Measurements from ENCODE around the gene CCDC73. TPM values are rescaled to one million over a fixed set of nuclear protein-coding genes. Genes with fewer than 3 reads are reported as not detected.
A peak's percentile ranks its signal among the peaks of the same experiment; 100 is the strongest.

The CCDC73 gene
- total RNA-seq, 1 donor from 2014 or later, result not detected

DNA sequence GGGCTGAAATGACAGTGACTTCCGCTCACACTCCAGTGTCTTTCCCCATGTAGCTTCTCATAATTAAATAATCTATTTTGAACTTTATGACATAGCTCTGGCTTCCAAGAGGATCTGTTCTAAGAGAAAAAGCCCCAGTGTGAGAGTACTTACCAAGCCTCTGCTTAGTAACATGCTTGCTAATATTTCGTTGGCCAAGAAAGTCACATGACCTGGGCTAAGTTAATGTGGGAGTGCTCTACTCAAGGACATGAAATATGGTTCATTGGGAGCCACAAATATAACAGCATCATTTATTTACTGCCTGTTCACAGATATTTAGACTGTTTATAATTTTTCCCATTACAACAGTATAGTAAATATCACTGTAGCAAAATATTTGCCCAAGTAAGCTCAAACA, 42.5 kb downstream of the CCDC73 start:
- FAIRE-seq, result no peak
- H3K9me3 ChIP-seq (ENCODE audit: insufficient read depth, low read depth, low read length), result no peaks in the 10 kb centered on the region
- DNase-seq (ENCODE audit: low read depth), result no peak
- H3K79me2 ChIP-seq (ENCODE audit: insufficient read depth, low read length), result no peaks in the 10 kb centered on the region
- no peak overlapping the region for H3K27ac ChIP-seq (ENCODE audit: low read depth, low read length)
- Mint-ChIP-seq H3K36me3 (ENCODE audit: low read depth, unreplicated experiment) (no peaks in the 10 kb centered on the region), H3K4me1 (ENCODE audit: low read depth, unreplicated experiment) (no peaks in the 10 kb centered on the region), H3K4me3 (ENCODE audit: unreplicated experiment) (no peak overlapping the region), H3K27ac (ENCODE audit: unreplicated experiment) (no peak overlapping the region), H3K9me3 (ENCODE audit: unreplicated experiment) (peaks cover 2% of the 10 kb centered on the region), H3K27me3 (ENCODE audit: low read depth, unreplicated experiment) (no peaks in the 10 kb centered on the region)
- H3K9ac ChIP-seq (ENCODE audit: low read length), result no peak overlapping the region
- no peaks in the 10 kb centered on the region for H3K27me3 ChIP-seq (ENCODE audit: insufficient read depth, low read length)
- no peak overlapping the region for H3K4me2 ChIP-seq (ENCODE audit: low read length)
- no peaks in the 10 kb centered on the region for H4K20me1 ChIP-seq (ENCODE audit: insufficient read depth, low read length)
- no peak overlapping the region for H3K4me3 ChIP-seq (ENCODE audit: insufficient read depth, low read depth, low read length)
- no peak overlapping the region for H2AFZ ChIP-seq (ENCODE audit: low read depth, low read length)
- H3K4me1 ChIP-seq (ENCODE audit: insufficient read depth, low read length), result no peaks in the 10 kb centered on the region
- H3K36me3 ChIP-seq (ENCODE audit: insufficient read depth, low read length), result no peaks in the 10 kb centered on the region
- TF ChIP-seq, protein P1, sequence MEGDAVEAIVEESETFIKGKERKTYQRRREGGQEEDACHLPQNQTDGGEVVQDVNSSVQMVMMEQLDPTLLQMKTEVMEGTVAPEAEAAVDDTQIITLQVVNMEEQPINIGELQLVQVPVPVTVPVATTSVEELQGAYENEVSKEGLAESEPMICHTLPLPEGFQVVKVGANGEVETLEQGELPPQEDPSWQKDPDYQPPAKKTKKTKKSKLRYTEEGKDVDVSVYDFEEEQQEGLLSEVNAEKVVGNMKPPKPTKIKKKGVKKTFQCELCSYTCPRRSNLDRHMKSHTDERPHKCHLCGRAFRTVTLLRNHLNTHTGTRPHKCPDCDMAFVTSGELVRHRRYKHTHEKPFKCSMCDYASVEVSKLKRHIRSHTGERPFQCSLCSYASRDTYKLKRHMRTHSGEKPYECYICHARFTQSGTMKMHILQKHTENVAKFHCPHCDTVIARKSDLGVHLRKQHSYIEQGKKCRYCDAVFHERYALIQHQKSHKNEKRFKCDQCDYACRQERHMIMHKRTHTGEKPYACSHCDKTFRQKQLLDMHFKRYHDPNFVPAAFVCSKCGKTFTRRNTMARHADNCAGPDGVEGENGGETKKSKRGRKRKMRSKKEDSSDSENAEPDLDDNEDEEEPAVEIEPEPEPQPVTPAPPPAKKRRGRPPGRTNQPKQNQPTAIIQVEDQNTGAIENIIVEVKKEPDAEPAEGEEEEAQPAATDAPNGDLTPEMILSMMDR (IDR thresholded peaks at IDR 0.05; ENCODE audit: insufficient read depth, low read depth, low read length), result no peak
- TF ChIP-seq EZH2 (IDR thresholded peaks at IDR 0.05; ENCODE audit: insufficient read depth, low read length), result no peak

DNA sequence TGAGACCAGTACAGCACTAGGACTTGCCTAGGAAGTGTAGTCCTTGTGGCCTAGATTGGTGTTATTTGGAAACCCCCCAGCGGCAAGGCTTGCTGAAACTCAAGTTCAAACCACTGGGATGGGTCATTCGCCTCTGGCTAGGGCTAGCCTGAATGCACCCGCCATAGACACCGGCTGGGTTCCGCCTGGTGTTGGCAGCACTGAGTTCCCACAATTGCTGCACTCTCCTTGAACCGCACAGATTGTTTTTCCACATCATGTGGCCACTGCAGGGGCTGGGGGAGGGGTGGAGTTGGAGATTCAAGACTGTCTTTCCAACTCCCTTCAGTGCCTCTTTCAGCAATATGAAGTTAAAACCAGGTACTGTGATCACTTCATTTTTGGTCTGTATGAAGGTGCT, 43.1 kb downstream of the CCDC73 start:
- FAIRE-seq, result no peak
- Mint-ChIP-seq H3K4me3 (ENCODE audit: unreplicated experiment) (no peak overlapping the region), H3K4me1 (ENCODE audit: low read depth, unreplicated experiment) (no peaks in the 10 kb centered on the region), H3K27ac (ENCODE audit: unreplicated experiment) (no peak overlapping the region), H3K36me3 (ENCODE audit: low read depth, unreplicated experiment) (no peaks in the 10 kb centered on the region), H3K27me3 (ENCODE audit: low read depth, unreplicated experiment) (no peaks in the 10 kb centered on the region), H3K9me3 (ENCODE audit: unreplicated experiment) (peaks cover 2% of the 10 kb centered on the region)
- Histone ChIP-seq H3K27ac (ENCODE audit: low read depth, low read length) (no peak overlapping the region), H2AFZ (ENCODE audit: low read depth, low read length) (no peak overlapping the region), H3K4me2 (ENCODE audit: low read length) (no peak overlapping the region), H4K20me1 (ENCODE audit: insufficient read depth, low read length) (no peaks in the 10 kb centered on the region), H3K9ac (ENCODE audit: low read length) (no peak overlapping the region), H3K27me3 (ENCODE audit: insufficient read depth, low read length) (no peaks in the 10 kb centered on the region), H3K79me2 (ENCODE audit: insufficient read depth, low read length) (no peaks in the 10 kb centered on the region), H3K36me3 (ENCODE audit: insufficient read depth, low read length) (no peaks in the 10 kb centered on the region), H3K4me1 (ENCODE audit: insufficient read depth, low read length) (no peaks in the 10 kb centered on the region), H3K9me3 (ENCODE audit: insufficient read depth, low read depth, low read length) (no peaks in the 10 kb centered on the region), H3K4me3 (ENCODE audit: insufficient read depth, low read depth, low read length) (no peak overlapping the region)
- no peak for TF ChIP-seq EZH2 (IDR thresholded peaks at IDR 0.05; ENCODE audit: insufficient read depth, low read length)
- TF ChIP-seq, protein P1 (IDR thresholded peaks at IDR 0.05; ENCODE audit: insufficient read depth, low read depth, low read length), result no peak
- no peak for DNase-seq (ENCODE audit: low read depth)

DNA sequence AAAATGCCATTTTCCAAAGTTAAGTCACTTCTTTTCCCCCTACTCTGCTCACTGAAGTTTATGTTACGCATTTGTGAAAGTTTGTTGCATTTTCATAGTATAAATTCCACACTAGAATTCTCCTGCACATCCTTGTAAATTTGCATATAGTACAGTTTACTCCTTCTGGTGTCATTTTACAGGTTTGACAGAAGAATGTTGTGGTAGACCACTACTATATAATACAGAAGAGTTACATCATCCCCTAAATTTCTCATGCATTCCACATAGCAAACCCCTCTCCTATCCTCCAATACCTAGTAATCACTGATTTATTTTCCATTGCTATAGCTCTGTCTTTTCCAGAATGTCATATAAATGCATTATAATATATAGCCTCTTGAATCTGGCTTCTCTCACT, 64.5 kb downstream of the CCDC73 start:
- H2AFZ ChIP-seq (ENCODE audit: low read depth, low read length), result no peak overlapping the region
- H3K36me3 ChIP-seq (ENCODE audit: insufficient read depth, low read length), result no peaks in the 10 kb centered on the region
- no peaks in the 10 kb centered on the region for H3K27me3 ChIP-seq (ENCODE audit: insufficient read depth, low read length)
- no peak overlapping the region for H3K4me2 ChIP-seq (ENCODE audit: low read length)
- peak; percentile 61 for DNase-seq (ENCODE audit: low read depth)
- no peaks in the 10 kb centered on the region for H3K4me1 ChIP-seq (ENCODE audit: insufficient read depth, low read length)
- no peaks in the 10 kb centered on the region for H4K20me1 ChIP-seq (ENCODE audit: insufficient read depth, low read length)
- no peak overlapping the region for H3K27ac ChIP-seq (ENCODE audit: low read depth, low read length)
- peaks cover 4% of the 10 kb centered on the region for H3K4me1 Mint-ChIP-seq (ENCODE audit: low read depth, unreplicated experiment)
- H3K79me2 ChIP-seq (ENCODE audit: insufficient read depth, low read length), result no peaks in the 10 kb centered on the region
- TF ChIP-seq, protein P1 (IDR thresholded peaks at IDR 0.05; ENCODE audit: insufficient read depth, low read depth, low read length), result no peak
- TF ChIP-seq EZH2 (IDR thresholded peaks at IDR 0.05; ENCODE audit: insufficient read depth, low read length), result no peak
- H3K9ac ChIP-seq (ENCODE audit: low read length), result no peak overlapping the region
- H3K27ac Mint-ChIP-seq (ENCODE audit: unreplicated experiment), result no peak overlapping the region
- H3K9me3 Mint-ChIP-seq (ENCODE audit: unreplicated experiment), result peaks cover 11% of the 10 kb centered on the region
- no peak overlapping the region for H3K4me3 Mint-ChIP-seq (ENCODE audit: unreplicated experiment)
- H3K4me3 ChIP-seq (ENCODE audit: insufficient read depth, low read depth, low read length), result no peak overlapping the region
- no peak for FAIRE-seq
- H3K27me3 Mint-ChIP-seq (ENCODE audit: low read depth, unreplicated experiment), result no peaks in the 10 kb centered on the region
- H3K36me3 Mint-ChIP-seq (ENCODE audit: low read depth, unreplicated experiment), result no peaks in the 10 kb centered on the region
- H3K9me3 ChIP-seq (ENCODE audit: insufficient read depth, low read depth, low read length), result no peaks in the 10 kb centered on the region
